ENCODE data around the gene FAM53C.

FAM53C gene

DNA sequence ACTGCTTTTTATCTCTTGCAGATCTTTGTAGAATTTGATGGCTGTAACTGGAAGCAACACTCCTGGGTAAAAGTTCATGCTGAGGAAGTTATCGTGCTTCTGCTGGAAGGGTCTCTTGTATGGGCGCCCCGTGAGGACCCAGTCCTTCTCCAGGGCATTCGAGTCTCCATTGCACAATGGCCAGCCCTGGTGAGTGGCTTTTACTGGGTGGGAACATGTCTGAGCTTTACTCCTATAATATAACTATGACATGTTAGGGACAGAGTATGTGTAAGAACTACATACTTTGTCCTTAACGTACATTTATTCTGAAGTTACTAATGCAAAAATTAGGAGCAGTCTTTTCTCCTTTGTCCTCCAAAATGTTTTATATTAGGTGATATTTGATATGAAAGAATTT is 34.6 kb downstream of the FAM53C start:
- H3K18ac ChIP-seq (ENCODE audit: low read length) = no peak overlapping the region
- H3K27ac ChIP-seq (ENCODE audit: low read depth, low read length) = no peak overlapping the region
- H2BK5ac ChIP-seq (ENCODE audit: low read depth, low read length, poor library complexity) = no peak overlapping the region
- no peak overlapping the region for H2AFZ ChIP-seq (ENCODE audit: insufficient read depth, low read length, poor library complexity)
- H3K4me3 ChIP-seq (ENCODE audit: low read depth, low read length) = no peak overlapping the region
- no peak overlapping the region for H2BK120ac ChIP-seq (ENCODE audit: insufficient read depth, low read length, poor library complexity)
- H3K23ac ChIP-seq (ENCODE audit: low read length) = no peak overlapping the region
- H3K4ac ChIP-seq (ENCODE audit: low read depth, low read length) = no peak overlapping the region
- H3K9me3 ChIP-seq (ENCODE audit: insufficient read depth, low read depth, low read length) = no peaks in the 10 kb centered on the region
- no peak overlapping the region for H3K14ac ChIP-seq (ENCODE audit: low read length)
- H2BK12ac ChIP-seq (ENCODE audit: low read length) = no peak overlapping the region
- H3K36me3 ChIP-seq (ENCODE audit: control insufficient read depth in 1 of 2, insufficient read depth in 2 of 2, low read length in 2 of 2) = peaks cover 11 to 19% of the 10 kb centered on the region in 2 experiments
- H3K4me1 ChIP-seq (ENCODE audit: control insufficient read depth in 1 of 2, insufficient read depth in 2 of 2, low read length in 2 of 2) = peaks cover 0 to 6% of the 10 kb centered on the region in 2 experiments
- H4K91ac ChIP-seq (ENCODE audit: low read depth, low read length) = no peak overlapping the region
- no peak overlapping the region for H4K12ac ChIP-seq (ENCODE audit: low read depth, low read length)
- WGBS (ENCODE audit: extremely low coverage, insufficient coverage, insufficient read length) = no CpG with 5 or more reads among the region's 5 CpGs
- H3K27me3 ChIP-seq (ENCODE audit: insufficient read depth, low read length) = no peaks in the 10 kb centered on the region
- H3K4me2 ChIP-seq (ENCODE audit: low read length) = no peak overlapping the region
- no peak overlapping the region for H3K9ac ChIP-seq (ENCODE audit: low read length)
- no peak for DNase-seq
- no peak overlapping the region for H2AK5ac ChIP-seq (ENCODE audit: low read length)
- H3K79me1 ChIP-seq (ENCODE audit: low read length) = no peaks in the 10 kb centered on the region
- peaks cover 3% of the 10 kb centered on the region for H3K79me2 ChIP-seq (ENCODE audit: control insufficient read depth, insufficient read depth, low read length, poor library complexity)
- no peak overlapping the region for H4K8ac ChIP-seq (ENCODE audit: low read depth, low read length)

DNA sequence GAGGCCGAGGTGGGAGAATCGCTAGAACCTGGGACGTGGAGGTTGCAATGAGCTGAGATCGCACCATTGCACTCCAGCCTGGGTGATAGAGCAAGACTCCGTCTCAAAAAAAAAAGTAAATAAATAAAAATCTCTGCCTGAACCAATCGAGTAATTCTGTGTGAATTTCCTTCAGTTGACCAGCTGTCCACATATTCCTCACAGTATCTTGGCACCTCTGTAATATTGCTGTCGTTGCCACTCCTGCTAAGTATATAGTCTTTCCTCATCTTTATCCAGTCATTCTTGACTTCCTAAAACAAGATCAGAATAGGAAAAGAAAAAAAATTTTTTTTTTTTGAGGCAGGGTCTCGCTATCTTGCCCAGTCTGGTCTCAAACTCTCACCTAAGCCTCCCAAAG is 44.3 kb downstream of the FAM53C start:
- no peak overlapping the region for H2BK12ac ChIP-seq (ENCODE audit: low read length)
- no peak overlapping the region for H3K18ac ChIP-seq (ENCODE audit: low read length)
- H3K4me1 ChIP-seq (ENCODE audit: control insufficient read depth in 1 of 2, insufficient read depth in 2 of 2, low read length in 2 of 2) = no peaks in the 10 kb centered on the region
- no peak overlapping the region for H3K27ac ChIP-seq (ENCODE audit: low read depth, low read length)
- H3K4ac ChIP-seq (ENCODE audit: low read depth, low read length) = no peak overlapping the region
- H3K14ac ChIP-seq (ENCODE audit: low read length) = no peak overlapping the region
- H3K36me3 ChIP-seq (ENCODE audit: control insufficient read depth in 1 of 2, insufficient read depth in 2 of 2, low read length in 2 of 2) = peaks cover 26% of the 10 kb centered on the region in 2 experiments
- H3K23ac ChIP-seq (ENCODE audit: low read length) = no peak overlapping the region
- no peak overlapping the region for H2AK5ac ChIP-seq (ENCODE audit: low read length)
- H2BK5ac ChIP-seq (ENCODE audit: low read depth, low read length, poor library complexity) = no peak overlapping the region
- H3K4me2 ChIP-seq (ENCODE audit: low read length) = no peak overlapping the region
- H3K79me1 ChIP-seq (ENCODE audit: low read length) = no peaks in the 10 kb centered on the region
- H4K8ac ChIP-seq (ENCODE audit: low read depth, low read length) = no peak overlapping the region
- no peak overlapping the region for H3K4me3 ChIP-seq (ENCODE audit: low read depth, low read length)
- H4K91ac ChIP-seq (ENCODE audit: low read depth, low read length) = no peak overlapping the region
- H3K79me2 ChIP-seq (ENCODE audit: control insufficient read depth, insufficient read depth, low read length, poor library complexity) = no peaks in the 10 kb centered on the region
- no peak overlapping the region for H4K12ac ChIP-seq (ENCODE audit: low read depth, low read length)
- no peaks in the 10 kb centered on the region for H3K27me3 ChIP-seq (ENCODE audit: insufficient read depth, low read length)
- no peak overlapping the region for H2AFZ ChIP-seq (ENCODE audit: insufficient read depth, low read length, poor library complexity)
- H3K9me3 ChIP-seq (ENCODE audit: insufficient read depth, low read depth, low read length) = no peaks in the 10 kb centered on the region
- H2BK120ac ChIP-seq (ENCODE audit: insufficient read depth, low read length, poor library complexity) = no peak overlapping the region
- DNase-seq = no peak
- no peak overlapping the region for H3K9ac ChIP-seq (ENCODE audit: low read length)
- no CpG with 5 or more reads among the region's 8 CpGs for WGBS (ENCODE audit: extremely low coverage, insufficient coverage, insufficient read length)

DNA sequence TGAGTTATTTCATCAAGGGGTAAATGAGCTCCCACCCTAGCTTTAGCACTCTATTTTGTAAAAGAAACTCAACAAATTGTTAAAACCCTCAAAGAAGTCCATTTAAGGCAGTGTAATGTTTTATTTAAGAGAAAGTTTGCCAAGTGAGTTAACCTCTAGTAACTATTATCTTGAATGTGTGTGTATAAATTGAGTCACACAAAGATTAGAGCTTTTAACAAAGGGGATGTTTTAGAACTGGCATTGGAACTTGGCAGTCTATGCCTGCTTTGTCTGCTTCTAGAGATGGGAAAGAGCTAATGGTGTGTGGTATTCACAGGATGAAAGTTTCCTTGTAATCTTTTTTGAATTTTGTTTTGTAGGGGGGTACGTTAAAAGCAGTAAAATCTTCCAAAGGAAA is 47.6 kb downstream of the FAM53C start:
- no peaks in the 10 kb centered on the region for H3K4me1 ChIP-seq (ENCODE audit: control insufficient read depth in 1 of 2, insufficient read depth in 2 of 2, low read length in 2 of 2)
- H3K4me2 ChIP-seq (ENCODE audit: low read length) = no peak overlapping the region
- no peaks in the 10 kb centered on the region for H3K27me3 ChIP-seq (ENCODE audit: insufficient read depth, low read length)
- H4K91ac ChIP-seq (ENCODE audit: low read depth, low read length) = no peak overlapping the region
- H4K8ac ChIP-seq (ENCODE audit: low read depth, low read length) = no peak overlapping the region
- no peak overlapping the region for H3K27ac ChIP-seq (ENCODE audit: low read depth, low read length)
- WGBS (ENCODE audit: extremely low coverage, insufficient coverage, insufficient read length) = no CpG with 5 or more reads among the region's 1 CpG
- no peak overlapping the region for H3K4ac ChIP-seq (ENCODE audit: low read depth, low read length)
- H3K4me3 ChIP-seq (ENCODE audit: low read depth, low read length) = no peak overlapping the region
- H4K12ac ChIP-seq (ENCODE audit: low read depth, low read length) = no peak overlapping the region
- no peak overlapping the region for H3K23ac ChIP-seq (ENCODE audit: low read length)
- no peak overlapping the region for H2AK5ac ChIP-seq (ENCODE audit: low read length)
- H3K36me3 ChIP-seq (ENCODE audit: control insufficient read depth in 1 of 2, insufficient read depth in 2 of 2, low read length in 2 of 2) = peaks cover 21 to 25% of the 10 kb centered on the region in 2 experiments
- no peak overlapping the region for H2BK5ac ChIP-seq (ENCODE audit: low read depth, low read length, poor library complexity)
- DNase-seq = no peak
- no peak overlapping the region for H3K14ac ChIP-seq (ENCODE audit: low read length)
- no peak overlapping the region for H2BK120ac ChIP-seq (ENCODE audit: insufficient read depth, low read length, poor library complexity)
- no peak overlapping the region for H3K18ac ChIP-seq (ENCODE audit: low read length)
- H2AFZ ChIP-seq (ENCODE audit: insufficient read depth, low read length, poor library complexity) = no peak overlapping the region
- no peaks in the 10 kb centered on the region for H3K79me2 ChIP-seq (ENCODE audit: control insufficient read depth, insufficient read depth, low read length, poor library complexity)
- no peak overlapping the region for H3K9ac ChIP-seq (ENCODE audit: low read length)
- no peaks in the 10 kb centered on the region for H3K9me3 ChIP-seq (ENCODE audit: insufficient read depth, low read depth, low read length)
- no peak overlapping the region for H2BK12ac ChIP-seq (ENCODE audit: low read length)
- no peaks in the 10 kb centered on the region for H3K79me1 ChIP-seq (ENCODE audit: low read length)

DNA sequence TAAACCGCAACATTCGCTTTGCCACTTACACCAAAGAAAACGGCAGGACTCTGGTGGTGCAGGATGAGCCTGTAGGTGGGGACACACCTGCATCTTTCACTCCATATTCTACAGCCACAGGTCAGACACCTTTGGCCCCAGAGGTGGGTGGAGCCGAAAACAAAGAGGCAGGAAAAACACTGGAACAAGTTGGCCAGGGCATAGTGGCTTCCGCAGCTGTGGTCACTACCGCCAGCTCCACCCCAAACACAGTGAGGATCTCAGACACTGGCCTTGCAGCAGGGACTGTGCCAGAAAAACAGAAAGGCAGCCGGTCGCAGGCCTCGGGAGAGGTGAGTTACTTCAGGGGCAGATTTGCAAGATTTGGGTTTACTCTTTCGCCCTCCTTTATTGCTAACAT is 48.2 kb downstream of the FAM53C start:
- no peak overlapping the region for H3K9ac ChIP-seq (ENCODE audit: low read length)
- no peak overlapping the region for H3K23ac ChIP-seq (ENCODE audit: low read length)
- no peak overlapping the region for H4K12ac ChIP-seq (ENCODE audit: low read depth, low read length)
- no peaks in the 10 kb centered on the region for H3K9me3 ChIP-seq (ENCODE audit: insufficient read depth, low read depth, low read length)
- H4K8ac ChIP-seq (ENCODE audit: low read depth, low read length) = no peak overlapping the region
- H2AK5ac ChIP-seq (ENCODE audit: low read length) = no peak overlapping the region
- H2AFZ ChIP-seq (ENCODE audit: insufficient read depth, low read length, poor library complexity) = no peak overlapping the region
- H3K4me1 ChIP-seq (ENCODE audit: control insufficient read depth in 1 of 2, insufficient read depth in 2 of 2, low read length in 2 of 2) = no peaks in the 10 kb centered on the region
- no CpG with 5 or more reads among the region's 10 CpGs for WGBS (ENCODE audit: extremely low coverage, insufficient coverage, insufficient read length)
- no peak overlapping the region for H3K4me3 ChIP-seq (ENCODE audit: low read depth, low read length)
- H2BK5ac ChIP-seq (ENCODE audit: low read depth, low read length, poor library complexity) = no peak overlapping the region
- no peak overlapping the region for H4K91ac ChIP-seq (ENCODE audit: low read depth, low read length)
- no peak overlapping the region for H2BK12ac ChIP-seq (ENCODE audit: low read length)
- H3K79me1 ChIP-seq (ENCODE audit: low read length) = no peaks in the 10 kb centered on the region
- no peak overlapping the region for H3K14ac ChIP-seq (ENCODE audit: low read length)
- H3K4me2 ChIP-seq (ENCODE audit: low read length) = no peak overlapping the region
- H2BK120ac ChIP-seq (ENCODE audit: insufficient read depth, low read length, poor library complexity) = no peak overlapping the region
- H3K27ac ChIP-seq (ENCODE audit: low read depth, low read length) = no peak overlapping the region
- no peak overlapping the region for H3K4ac ChIP-seq (ENCODE audit: low read depth, low read length)
- H3K18ac ChIP-seq (ENCODE audit: low read length) = no peak overlapping the region
- H3K27me3 ChIP-seq (ENCODE audit: insufficient read depth, low read length) = no peaks in the 10 kb centered on the region
- H3K36me3 ChIP-seq (ENCODE audit: control insufficient read depth in 1 of 2, insufficient read depth in 2 of 2, low read length in 2 of 2) = peaks cover 22 to 30% of the 10 kb centered on the region in 2 experiments
- no peak for DNase-seq
- no peaks in the 10 kb centered on the region for H3K79me2 ChIP-seq (ENCODE audit: control insufficient read depth, insufficient read depth, low read length, poor library complexity)

Measured in trophoblast cell (in vitro differentiated cells and primary cell).